MM.1S (cell line): ENCODE measurements around the gene PDE6A.

Source experiments
- EZH2 ChIP-seq: fragments of 300-600 bp; sonication (generic); optimal IDR thresholded peaks from 2 replicates; pipeline ENCODE3; 2017; ENCODE audit warnings: low read depth, mild to moderate bottlenecking, antibody characterized with exemption, low read length, mixed read lengths
- EZH2phosphoT487 ChIP-seq: fragments of 300-600 bp; sonication (generic); IDR thresholded peaks from 2 replicates; pipeline ENCODE4 v1.6.1; 2018; ENCODE audit warnings: antibody characterized with exemption, low read length
- TF ChIP-seq, protein P1 (sequence below): fragments of 300-600 bp; sonication (generic); IDR thresholded peaks from 2 replicates; pipeline ENCODE4 v1.5.1; 2016; ENCODE audit warnings: antibody characterized with exemption, low read length, mixed read lengths

DNA sequence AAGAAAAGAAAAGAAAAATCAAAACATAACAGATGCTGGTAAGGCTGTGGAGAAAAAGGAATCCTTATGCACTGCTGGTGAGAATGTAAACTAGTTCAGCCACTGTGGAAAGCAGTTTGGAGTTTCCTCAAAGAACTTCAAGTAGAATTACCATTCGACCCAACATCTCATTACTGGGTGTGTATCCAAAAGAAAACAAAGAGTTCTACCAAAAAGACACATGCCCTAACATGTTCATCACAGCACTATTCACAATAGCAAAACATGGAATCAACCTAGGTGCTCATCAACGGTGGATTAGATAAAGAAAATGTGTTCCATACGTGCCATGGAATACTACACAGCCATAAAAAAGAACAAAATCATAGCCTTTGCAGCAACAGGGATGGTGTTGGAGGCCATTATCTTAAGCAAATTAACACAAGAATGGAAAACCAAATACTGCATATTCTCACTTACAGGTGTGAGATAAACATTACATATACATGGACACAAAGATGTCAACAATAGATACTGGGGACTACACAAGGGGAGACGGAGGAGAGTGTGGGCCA, 63.4 kb downstream of the PDE6A start:
- TF ChIP-seq EZH2 (no peak), EZH2phosphoT487 (no peak)
- TF ChIP-seq, protein P1, sequence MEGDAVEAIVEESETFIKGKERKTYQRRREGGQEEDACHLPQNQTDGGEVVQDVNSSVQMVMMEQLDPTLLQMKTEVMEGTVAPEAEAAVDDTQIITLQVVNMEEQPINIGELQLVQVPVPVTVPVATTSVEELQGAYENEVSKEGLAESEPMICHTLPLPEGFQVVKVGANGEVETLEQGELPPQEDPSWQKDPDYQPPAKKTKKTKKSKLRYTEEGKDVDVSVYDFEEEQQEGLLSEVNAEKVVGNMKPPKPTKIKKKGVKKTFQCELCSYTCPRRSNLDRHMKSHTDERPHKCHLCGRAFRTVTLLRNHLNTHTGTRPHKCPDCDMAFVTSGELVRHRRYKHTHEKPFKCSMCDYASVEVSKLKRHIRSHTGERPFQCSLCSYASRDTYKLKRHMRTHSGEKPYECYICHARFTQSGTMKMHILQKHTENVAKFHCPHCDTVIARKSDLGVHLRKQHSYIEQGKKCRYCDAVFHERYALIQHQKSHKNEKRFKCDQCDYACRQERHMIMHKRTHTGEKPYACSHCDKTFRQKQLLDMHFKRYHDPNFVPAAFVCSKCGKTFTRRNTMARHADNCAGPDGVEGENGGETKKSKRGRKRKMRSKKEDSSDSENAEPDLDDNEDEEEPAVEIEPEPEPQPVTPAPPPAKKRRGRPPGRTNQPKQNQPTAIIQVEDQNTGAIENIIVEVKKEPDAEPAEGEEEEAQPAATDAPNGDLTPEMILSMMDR: no peak
